Kidney capillary endothelial cell (primary cell): Measurements from ENCODE around the gene ANKK1.

Source experiments
- DNase-seq: peaks from one replicate; pipeline ENCODE4 v3.0.0-alpha.2; 2018; ENCODE audit warnings: low spot score

The ANKK1 gene

DNA sequence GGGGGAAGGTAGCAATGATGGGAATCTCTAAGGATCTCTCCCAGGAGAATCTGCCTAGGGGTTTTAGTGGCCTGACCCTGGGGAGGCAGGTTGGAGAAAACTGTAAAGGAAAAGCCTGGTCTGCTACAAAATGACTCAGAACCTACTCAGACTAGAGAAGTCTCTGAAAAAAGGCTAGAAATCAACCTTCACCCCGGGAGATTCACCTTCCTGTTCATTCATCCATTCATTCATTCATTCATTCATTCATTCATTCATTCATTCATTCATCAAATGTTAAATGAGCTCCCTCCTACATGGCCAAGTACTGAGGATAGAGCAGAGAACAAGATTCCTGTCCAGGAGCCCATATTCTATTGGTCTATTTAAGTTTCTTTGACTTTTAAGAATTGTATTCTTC lies 8.9 kb upstream of the ANKK1 start:
- DNase-seq, result no peak

- DNase-seq, result no peak
These were observed 5.5 kb upstream of the ANKK1 start for GRCh38 chr11:113382121-113382520.

GRCh38 chr11:113384551-113384950 lies 3.0 kb upstream of the ANKK1 start:
- DNase-seq, result peak; percentile 82

DNA sequence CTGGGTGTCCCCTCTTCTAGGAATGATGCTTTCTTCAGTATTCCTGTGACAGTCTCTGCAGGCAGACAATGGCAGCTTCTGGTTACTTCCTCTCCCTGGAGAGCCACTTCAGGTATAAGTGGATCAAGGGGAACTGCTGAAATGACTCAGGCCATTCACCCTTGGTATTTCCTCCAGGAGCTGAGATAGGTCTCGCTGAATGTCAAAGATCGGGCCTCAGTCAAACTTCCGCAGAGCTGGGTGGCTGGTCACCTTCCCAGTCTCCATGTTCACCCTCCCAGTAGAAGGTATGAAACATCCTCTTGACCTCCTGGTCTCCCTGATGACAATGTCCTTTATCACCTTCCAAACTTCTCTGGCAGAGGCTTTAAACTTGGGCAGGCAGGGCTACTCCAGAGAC lies 1.8 kb upstream of the ANKK1 start:
- DNase-seq, result peak; percentile 19

GRCh38 chr11:113386866-113387265 lies 713 bp upstream of the ANKK1 start:
- no peak for DNase-seq

DNA sequence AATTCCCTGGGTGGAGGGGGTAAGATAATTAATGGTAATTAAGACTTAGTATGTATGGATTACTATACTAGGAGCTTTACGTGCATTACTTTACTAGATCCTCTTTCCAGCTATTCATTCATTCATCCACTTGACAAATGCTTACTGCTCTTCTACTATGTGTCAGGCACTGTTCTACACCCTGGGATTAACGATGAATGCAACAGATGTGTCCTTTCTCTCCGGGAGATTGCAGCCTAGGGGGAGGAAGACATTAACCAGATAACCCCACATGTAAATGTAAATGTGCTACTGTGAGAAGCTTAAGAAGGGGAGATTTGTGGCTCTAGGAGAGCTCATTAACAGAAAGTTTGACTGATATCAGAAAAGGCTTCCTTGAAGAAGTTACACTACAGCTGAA lies 1.7 kb downstream of the ANKK1 start:
- no peak for DNase-seq

DNA sequence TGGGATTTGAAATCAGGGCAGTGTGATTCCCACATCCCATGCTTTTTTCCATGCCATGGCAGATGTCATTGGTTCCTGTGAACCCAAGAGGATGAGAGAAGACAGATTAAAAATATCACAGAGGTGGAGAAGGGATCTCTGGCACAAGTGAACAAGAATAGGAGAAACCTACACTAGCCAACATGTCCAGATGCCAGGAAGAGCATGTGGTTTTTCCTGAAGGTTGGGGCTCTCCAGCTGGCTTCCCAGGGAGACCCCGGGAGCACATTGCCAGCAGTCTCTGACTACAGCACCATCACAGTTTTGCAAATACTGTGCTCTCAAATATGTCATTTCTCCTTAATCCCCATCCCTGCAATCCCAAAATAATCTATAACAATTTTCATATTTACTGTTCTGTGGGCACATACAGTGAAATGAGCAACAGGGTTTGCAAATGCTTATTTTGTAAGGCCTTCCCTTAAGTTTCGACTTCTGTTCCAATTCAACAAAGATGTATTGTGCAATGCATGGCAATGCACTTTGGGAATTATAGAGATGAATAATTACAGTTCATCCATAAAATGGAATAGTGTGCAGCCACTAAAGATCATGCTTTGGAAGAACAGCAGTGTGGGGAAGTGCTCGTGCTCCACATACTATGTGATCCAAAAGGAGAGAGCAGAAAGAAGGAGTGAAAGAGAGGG lies 4.8 kb downstream of the ANKK1 start:
- no peak for DNase-seq

DNA sequence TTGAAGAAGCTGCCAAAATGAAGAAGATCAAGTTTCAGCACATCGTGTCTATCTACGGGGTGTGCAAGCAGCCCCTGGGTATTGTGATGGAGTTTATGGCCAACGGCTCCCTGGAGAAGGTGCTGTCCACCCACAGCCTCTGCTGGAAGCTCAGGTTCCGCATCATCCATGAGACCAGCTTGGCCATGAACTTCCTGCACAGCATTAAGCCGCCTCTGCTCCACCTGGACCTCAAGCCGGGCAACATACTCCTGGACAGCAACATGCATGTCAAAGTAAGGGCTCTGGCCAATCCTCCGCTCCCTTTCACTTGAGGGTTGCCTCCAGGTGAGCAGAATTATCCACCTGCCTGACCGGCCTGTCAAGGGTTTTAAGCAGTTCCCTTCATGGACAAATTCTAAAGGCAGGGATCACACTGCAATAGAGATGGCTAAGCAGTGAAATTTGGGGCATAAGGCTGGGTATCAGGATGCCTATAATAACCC lies 6.0 kb downstream of the ANKK1 start:
- DNase-seq, result no peak

- no peak for DNase-seq
These were observed 7.3 kb downstream of the ANKK1 start for GRCh38 chr11:113394919-113395318.

DNA sequence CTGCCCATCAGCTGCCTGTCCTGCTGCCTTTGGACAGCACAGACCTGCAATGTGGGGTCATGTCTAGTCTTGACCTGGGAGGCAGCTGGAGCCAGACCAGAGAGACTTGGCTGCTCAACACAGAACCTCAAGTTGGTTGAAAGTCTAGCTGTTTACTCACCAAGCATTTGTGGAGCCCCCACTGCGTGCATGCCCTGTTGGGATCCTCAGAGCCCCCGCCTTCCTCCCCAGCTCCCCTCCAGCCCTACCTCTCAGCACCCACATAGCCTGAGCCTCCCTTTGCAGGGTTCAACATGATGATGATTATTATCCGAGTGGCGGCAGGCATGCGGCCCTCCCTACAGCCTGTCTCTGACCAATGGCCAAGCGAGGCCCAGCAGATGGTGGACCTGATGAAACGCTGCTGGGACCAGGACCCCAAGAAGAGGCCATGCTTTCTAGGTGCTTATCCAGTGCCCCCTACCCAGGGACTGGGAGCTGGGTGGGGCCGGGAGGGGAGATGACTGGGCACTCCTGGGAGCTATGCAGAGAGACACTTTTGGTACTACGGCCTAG lies 8.3 kb downstream of the ANKK1 start:
- no peak for DNase-seq

DNA sequence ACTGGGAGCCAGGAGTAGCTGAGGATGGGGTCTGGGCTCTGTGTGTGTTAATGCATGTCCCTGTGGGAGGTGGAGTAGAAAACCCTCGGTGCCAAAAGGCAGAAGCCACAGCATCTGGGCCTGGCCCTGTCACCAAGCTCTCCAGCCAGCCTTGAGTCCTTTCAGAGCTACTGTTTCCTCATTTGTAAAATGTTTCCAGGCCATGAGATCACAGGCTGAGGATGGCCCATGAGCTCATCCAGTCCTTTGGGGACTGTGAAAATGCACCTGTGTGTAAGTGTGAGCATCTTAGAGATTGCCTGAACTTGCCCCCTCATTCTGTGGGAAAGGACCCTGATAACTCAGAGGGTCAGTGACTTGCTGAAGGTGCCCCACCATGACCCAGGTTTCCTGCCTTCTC lies 9.1 kb downstream of the ANKK1 start:
- no peak for DNase-seq

- DNase-seq, result no peak
These were observed 9.6 kb downstream of the ANKK1 start for GRCh38 chr11:113397212-113397611.

DNA sequence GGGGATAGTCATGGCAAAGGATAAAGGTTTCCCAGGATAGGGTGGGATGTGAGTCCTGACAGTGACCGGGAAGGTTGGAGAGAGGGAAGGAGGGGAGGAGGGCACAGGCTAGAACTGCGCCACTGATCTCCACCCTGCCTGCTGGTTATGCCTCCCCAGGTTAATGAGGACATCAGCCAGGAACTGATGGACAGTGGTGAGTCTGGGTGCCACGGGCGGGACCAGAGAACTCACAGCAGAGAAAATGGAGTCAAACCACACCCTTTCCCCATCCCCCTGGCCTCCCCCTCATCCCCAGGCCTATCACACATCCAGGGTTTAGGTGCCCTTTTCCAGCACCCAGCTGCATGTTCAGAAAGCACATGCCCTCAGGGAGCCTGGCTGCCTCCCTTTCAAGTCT lies 10.2 kb downstream of the ANKK1 start:
- DNase-seq, result no peak

DNA sequence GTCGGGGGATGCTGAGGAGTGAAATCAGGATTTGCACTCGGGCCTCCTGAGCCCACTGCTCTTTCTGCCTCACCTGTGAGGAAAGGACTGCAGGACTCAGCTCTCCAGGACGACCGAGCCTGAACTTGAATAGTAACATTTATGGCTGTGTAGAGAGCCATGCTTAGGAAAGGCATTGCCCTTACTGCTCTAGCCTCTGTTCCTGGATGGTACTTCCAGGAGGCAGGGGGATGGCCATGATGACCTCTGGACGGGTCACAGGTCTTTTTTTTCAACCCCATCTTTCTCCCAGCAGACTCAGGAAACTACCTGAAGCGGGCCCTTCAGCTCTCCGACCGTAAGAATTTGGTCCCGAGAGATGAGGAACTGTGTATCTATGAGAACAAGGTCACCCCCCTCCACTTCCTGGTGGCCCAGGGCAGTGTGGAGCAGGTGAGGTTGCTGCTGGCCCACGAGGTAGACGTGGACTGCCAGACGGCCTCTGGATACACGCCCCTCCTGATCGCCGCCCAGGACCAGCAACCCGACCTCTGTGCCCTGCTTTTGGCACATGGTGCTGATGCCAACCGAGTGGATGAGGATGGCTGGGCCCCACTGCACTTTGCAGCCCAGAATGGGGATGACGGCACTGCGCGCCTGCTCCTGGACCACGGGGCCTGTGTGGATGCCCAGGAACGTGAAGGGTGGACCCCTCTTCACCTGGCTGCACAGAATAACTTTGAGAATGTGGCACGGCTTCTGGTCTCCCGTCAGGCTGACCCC lies 11.3 kb downstream of the ANKK1 start:
- DNase-seq, result no peak

DNA sequence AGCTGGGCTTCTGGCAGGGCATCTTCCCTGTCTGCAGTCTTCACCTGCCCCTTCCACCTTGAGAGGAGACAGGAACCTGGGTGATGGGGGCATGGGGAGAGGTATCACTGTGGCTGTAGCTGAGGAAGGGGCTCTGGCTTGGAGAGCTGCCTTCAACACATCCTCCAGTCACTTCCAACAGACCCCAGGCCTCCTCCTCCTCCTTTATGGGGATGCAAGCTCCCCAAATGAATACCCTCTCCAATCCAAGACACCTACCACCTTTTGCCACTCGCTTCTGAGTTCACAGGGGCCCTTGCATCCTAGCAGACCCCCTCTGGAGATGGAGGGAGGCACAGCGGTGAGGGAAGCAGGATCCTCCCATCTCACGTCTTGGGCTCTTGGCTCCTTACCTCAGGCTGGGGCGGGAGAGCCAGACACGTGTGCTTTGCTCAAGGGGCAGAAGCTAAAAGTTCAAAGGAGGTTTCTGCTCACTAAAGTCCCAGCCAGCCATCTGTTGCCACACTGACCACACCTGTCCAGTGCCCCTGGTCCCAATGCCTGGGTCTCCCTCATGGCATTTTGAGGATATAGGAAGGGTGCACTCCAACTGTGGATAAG lies 13.2 kb downstream of the ANKK1 start:
- no peak for DNase-seq

GRCh38 chr11:113401718-113402117 lies 14.1 kb downstream of the ANKK1 start:
- no peak for DNase-seq

GRCh38 chr11:113404859-113405430 lies 17.4 kb downstream of the ANKK1 start:
- no peak for DNase-seq

- DNase-seq, result no peak
These were observed 18.3 kb downstream of the ANKK1 start for GRCh38 chr11:113405724-113406478.

DNA sequence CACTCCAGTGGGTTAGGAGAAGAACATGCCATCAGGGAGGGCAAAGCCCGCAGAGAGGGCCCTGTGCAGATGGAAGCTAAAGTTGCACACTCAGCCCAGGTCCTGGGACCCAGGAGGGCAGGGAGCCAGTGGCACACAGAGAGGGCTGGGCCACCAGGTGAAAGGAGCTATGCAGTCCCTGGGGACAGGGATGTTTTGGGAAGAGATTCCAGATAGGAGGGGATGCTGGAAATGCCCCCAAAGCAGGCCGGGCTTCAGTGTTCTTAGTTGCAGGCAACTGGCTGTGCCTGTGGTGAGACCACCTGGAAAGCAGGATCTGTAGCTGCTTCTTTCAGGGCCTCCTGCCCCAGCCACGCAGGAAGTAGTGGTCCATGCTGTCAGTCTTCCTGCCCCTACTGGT lies 19.6 kb downstream of the ANKK1 start:
- DNase-seq, result no peak

GRCh38 chr11:113408206-113408605 lies 20.6 kb downstream of the ANKK1 start:
- no peak for DNase-seq

DNA sequence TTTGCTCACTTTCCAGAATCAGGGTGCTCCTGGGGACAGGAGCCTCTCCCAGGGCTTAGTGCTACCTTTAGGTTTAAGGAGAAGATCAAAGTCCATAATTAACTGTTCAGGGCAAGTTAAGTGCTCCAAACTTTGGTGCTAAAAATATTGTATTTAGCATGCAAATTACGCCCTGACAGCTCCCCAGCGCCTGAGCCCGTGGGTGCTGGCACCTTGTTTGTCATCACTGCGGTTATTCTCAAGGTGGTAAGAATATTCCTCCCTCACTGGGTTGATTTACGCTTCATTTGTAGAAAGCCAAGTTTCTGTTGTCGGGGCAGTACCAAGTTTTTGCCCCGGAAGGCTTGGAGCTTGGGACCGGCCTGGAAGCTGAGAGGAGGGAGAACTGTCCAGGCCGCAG lies 21.3 kb downstream of the ANKK1 start:
- no peak for DNase-seq

- no peak for DNase-seq
These were observed 21.9 kb downstream of the ANKK1 start for GRCh38 chr11:113409526-113409925.
